CD14-positive monocyte (primary cell): ENCODE data around the gene SMTNL2. TPM values are rescaled to one million over a fixed set of nuclear protein-coding genes. Genes with fewer than 3 reads are reported as not detected.

Experiments
- DNase-seq, 3 donors: peaks; one replicate each; pipeline ENCODE4 v3.0.0-alpha.2; 2011 to 2022
- H2AFZ ChIP-seq: 2 replicates; pipeline ENCODE4 v1.6.0; 2012; ENCODE audit warnings: mild to moderate bottlenecking, low read depth, low read length, inconsistent platforms; ENCODE audit not compliant: insufficient read depth, poor library complexity, severe bottlenecking
- H3K27ac ChIP-seq, 2 donors: 1 replicate in 1 of 2; 2 replicates in 1 of 2; pipeline ENCODE4 v1.5.1; 2012 to 2013; ENCODE audit warnings: low read length in 2 of 2, control low read depth in 1 of 2, inconsistent platforms in 1 of 2, low read depth in 1 of 2, mild to moderate bottlenecking in 1 of 2
- H3K27me3 ChIP-seq, 2 donors: one replicate each; pipeline versions ENCODE4 v1.6.0 to v1.6.1; 2011 to 2013; ENCODE audit warnings: low read length in 2 of 2; ENCODE audit not compliant: control insufficient read depth in 2 of 2, insufficient read depth in 2 of 2
- H3K36me3 ChIP-seq, 2 donors: replicated peaks in 1 of 2; 1 replicate in 1 of 2; 2 replicates in 1 of 2; pipeline versions ENCODE4 v1.5.1 to v1.6.1; 2012 to 2013; ENCODE audit warnings: low read length in 2 of 2, control low read depth in 1 of 2, inconsistent platforms in 1 of 2, mild to moderate bottlenecking in 1 of 2; ENCODE audit not compliant: insufficient read depth in 2 of 2, control insufficient read depth in 1 of 2
- H3K4me1 ChIP-seq, 2 donors: 1 replicate in 1 of 2; 2 replicates in 1 of 2; pipeline versions ENCODE4 v1.5.1 to v1.6.1; 2012 to 2013; ENCODE audit warnings: low read length in 2 of 2, control low read depth in 1 of 2, inconsistent platforms in 1 of 2, mild to moderate bottlenecking in 1 of 2, moderate library complexity in 1 of 2; ENCODE audit not compliant: insufficient read depth in 2 of 2, control insufficient read depth in 1 of 2
- H3K4me2 ChIP-seq: replicated peaks from 2 replicates; pipeline ENCODE3; 2012; ENCODE audit warnings: low read length, moderate library complexity, mild to moderate bottlenecking; ENCODE audit not compliant: poor library complexity, severe bottlenecking; ENCODE audit errors: extremely low read depth
- H3K4me3 ChIP-seq, 3 experiments: fragments of 200-600 bp in 1 of 3; sonication (generic) in 1 of 3; replicated peaks in 1 of 3; 1 replicate in 2 of 3; 2 replicates in 1 of 3; pipeline ENCODE4 v1.5.1; 2011 to 2013; ENCODE audit warnings: low read length in 3 of 3, mild to moderate bottlenecking in 3 of 3, control low read depth in 2 of 3, low read depth in 2 of 3, inconsistent platforms in 1 of 3, moderate library complexity in 1 of 3
- H3K79me2 ChIP-seq: 2 replicates; pipeline ENCODE4 v1.6.0; 2012; ENCODE audit warnings: mild to moderate bottlenecking, control low read depth, inconsistent platforms, low read length, moderate library complexity; ENCODE audit not compliant: insufficient read depth
- H3K9ac ChIP-seq: 2 replicates; pipeline ENCODE4 v1.6.0; 2017; ENCODE audit warnings: low read length, mild to moderate bottlenecking; ENCODE audit not compliant: insufficient read depth, poor library complexity, severe bottlenecking
- H3K9me3 ChIP-seq, 2 donors: replicated peaks in 1 of 2; 1 replicate in 1 of 2; 2 replicates in 1 of 2; pipeline versions ENCODE4 v1.5.1 to v1.6.1; 2012 to 2013; ENCODE audit warnings: low read length in 2 of 2, control low read depth in 1 of 2; ENCODE audit not compliant: control insufficient read depth in 1 of 2, insufficient read depth in 1 of 2
- H4K20me1 ChIP-seq: 2 replicates; pipeline ENCODE4 v1.6.0; 2012; ENCODE audit warnings: mild to moderate bottlenecking, low read length, control low read depth, moderate library complexity; ENCODE audit not compliant: insufficient read depth
- H3K27ac Mint-ChIP-seq, 7 donors: one replicate each; pipeline ENCODE4 v1.8.0; 2020; ENCODE audit warnings: mild to moderate bottlenecking in 7 of 7, mixed read lengths in 7 of 7, moderate library complexity in 6 of 7, inconsistent platforms in 2 of 7
- H3K27me3 Mint-ChIP-seq, 3 donors: one replicate each; pipeline ENCODE4 v1.8.0; 2021 to 2022; ENCODE audit warnings: low read depth in 3 of 3, mild to moderate bottlenecking in 3 of 3, mixed read lengths in 3 of 3, moderate library complexity in 3 of 3, inconsistent platforms in 1 of 3
- H3K36me3 Mint-ChIP-seq, 2 donors: one replicate each; pipeline ENCODE4 v1.8.0; 2020; ENCODE audit warnings: mixed read lengths in 2 of 2, inconsistent platforms in 1 of 2, mild to moderate bottlenecking in 1 of 2
- H3K4me1 Mint-ChIP-seq: one replicate; pipeline ENCODE4 v1.8.0; 2020; ENCODE audit warnings: mild to moderate bottlenecking, mixed read lengths
- H3K4me3 Mint-ChIP-seq, 2 donors: one replicate each; pipeline ENCODE4 v1.8.0; 2020; ENCODE audit warnings: mild to moderate bottlenecking in 2 of 2, mixed read lengths in 2 of 2, moderate library complexity in 1 of 2
- H3K9me3 Mint-ChIP-seq, 7 donors: one replicate each; pipeline ENCODE4 v1.8.0; 2020 to 2022; ENCODE audit warnings: mixed read lengths in 7 of 7, mild to moderate bottlenecking in 6 of 7, moderate library complexity in 6 of 7, inconsistent platforms in 2 of 7
- WGBS: methylation state at CpG from one replicate; pipeline ENCODE4 v1.1.5; 2013; ENCODE audit warnings: missing lambda C conversion rate; ENCODE audit not compliant: insufficient coverage; 5-methylcytosine and 5-hydroxymethylcytosine counted together
- intact Hi-C, 2 donors: fragments of 100-400 bp; cut with micrococcal nuclease; formaldehyde crosslinking; loops; one replicate each; pipeline versions ENCODE4 v1.15.0 to v1.15.1; 2023
- polyA plus RNA-seq, 3 donors: library from polyadenylated mRNA; depleted of rRNA in 1 of 3; unstranded in 2 of 3; stranded (reverse) in 1 of 3; fragments of 300-500 nt in 2 of 3; fragments of >200 nt in 1 of 3; fragmentation: Illumina TruSeq in 2 of 3; gene quantifications; 1 replicate in 2 of 3; 2 replicates in 1 of 3; pipeline ENCODE4 v1.2.3, GENCODE V29; 2012 to 2021
- TF ChIP-seq, protein P1 (sequence below): fragments of 200-600 bp; IDR thresholded peaks from one replicate; pipeline ENCODE4 v1.8.0; 2022; ENCODE audit warnings: antibody characterized with exemption, mild to moderate bottlenecking

Gene SMTNL2
- polyA plus RNA-seq, 3 donors: 0.08 TPM; not detected in 2

DNA sequence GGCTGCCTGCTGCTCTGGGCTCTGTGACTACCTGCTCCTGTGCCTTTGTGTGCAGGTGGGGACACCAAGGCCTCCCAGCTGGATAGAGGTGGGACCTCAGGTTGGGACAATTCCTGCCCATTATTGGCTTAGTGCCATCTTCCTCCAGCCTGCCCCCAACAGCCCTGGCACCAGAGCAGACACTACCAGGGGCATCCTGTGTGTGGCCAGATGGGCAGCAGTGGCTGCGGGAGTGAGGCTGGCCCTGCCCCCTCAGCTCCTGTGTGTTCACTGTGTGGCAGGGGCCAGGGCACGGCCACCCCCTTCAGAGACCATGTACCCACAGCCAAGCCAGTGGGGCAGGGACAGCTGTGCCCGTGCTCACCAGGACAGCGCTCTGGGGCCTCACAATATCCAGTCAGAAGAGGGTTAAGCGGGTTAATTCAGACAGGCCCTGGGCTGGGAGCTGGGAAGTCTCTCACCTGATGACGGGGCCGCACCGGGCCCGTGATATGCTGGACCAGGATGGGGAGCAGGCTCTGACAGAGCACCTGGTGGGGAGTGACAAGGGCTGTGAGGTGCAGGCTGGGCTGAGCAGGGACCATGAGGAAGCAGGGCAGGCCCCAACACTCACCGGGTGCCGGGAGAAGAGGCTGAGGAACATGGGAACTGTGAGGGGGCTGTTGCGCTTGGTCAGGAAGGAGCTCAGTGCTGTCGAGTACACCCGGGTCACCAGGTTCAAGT, 42.2 kb upstream of the SMTNL2 start:
- Histone ChIP-seq H3K9ac (no peak overlapping the region), H3K27me3 (no peaks in the 10 kb centered on the region), H3K79me2 (no peaks in the 10 kb centered on the region), H3K36me3 (peaks cover 77 to 85% of the 10 kb centered on the region in 2 donors), H4K20me1 (no peaks in the 10 kb centered on the region), H3K4me3 (no peak overlapping the region), H3K4me1 (peaks cover under 1 to 3% of the 10 kb centered on the region in 2 donors), H3K9me3 (no peaks in the 10 kb centered on the region), H3K27ac (no peak overlapping the region), H2AFZ (no peak overlapping the region), H3K4me2 (no peak overlapping the region)
- DNase-seq: no peak
- WGBS: 97% methylated on average over 14 of the region's 14 CpGs
- H3K9me3 Mint-ChIP-seq: no peaks in the 10 kb centered on the region
- peak overlapping the region in 1 of 7 donors; percentile 60 for H3K27ac Mint-ChIP-seq
- TF ChIP-seq, protein P1, sequence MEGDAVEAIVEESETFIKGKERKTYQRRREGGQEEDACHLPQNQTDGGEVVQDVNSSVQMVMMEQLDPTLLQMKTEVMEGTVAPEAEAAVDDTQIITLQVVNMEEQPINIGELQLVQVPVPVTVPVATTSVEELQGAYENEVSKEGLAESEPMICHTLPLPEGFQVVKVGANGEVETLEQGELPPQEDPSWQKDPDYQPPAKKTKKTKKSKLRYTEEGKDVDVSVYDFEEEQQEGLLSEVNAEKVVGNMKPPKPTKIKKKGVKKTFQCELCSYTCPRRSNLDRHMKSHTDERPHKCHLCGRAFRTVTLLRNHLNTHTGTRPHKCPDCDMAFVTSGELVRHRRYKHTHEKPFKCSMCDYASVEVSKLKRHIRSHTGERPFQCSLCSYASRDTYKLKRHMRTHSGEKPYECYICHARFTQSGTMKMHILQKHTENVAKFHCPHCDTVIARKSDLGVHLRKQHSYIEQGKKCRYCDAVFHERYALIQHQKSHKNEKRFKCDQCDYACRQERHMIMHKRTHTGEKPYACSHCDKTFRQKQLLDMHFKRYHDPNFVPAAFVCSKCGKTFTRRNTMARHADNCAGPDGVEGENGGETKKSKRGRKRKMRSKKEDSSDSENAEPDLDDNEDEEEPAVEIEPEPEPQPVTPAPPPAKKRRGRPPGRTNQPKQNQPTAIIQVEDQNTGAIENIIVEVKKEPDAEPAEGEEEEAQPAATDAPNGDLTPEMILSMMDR: no peak
- H3K36me3 Mint-ChIP-seq: peaks cover 49 to 91% of the 10 kb centered on the region in 2 donors
- intact Hi-C loops: no loop called here
- H3K27me3 Mint-ChIP-seq: peaks cover 0 to 5% (median 0%) of the 10 kb centered on the region in 3 donors
- H3K4me3 Mint-ChIP-seq: no peak overlapping the region
- H3K4me1 Mint-ChIP-seq: peaks cover 5% of the 10 kb centered on the region

DNA sequence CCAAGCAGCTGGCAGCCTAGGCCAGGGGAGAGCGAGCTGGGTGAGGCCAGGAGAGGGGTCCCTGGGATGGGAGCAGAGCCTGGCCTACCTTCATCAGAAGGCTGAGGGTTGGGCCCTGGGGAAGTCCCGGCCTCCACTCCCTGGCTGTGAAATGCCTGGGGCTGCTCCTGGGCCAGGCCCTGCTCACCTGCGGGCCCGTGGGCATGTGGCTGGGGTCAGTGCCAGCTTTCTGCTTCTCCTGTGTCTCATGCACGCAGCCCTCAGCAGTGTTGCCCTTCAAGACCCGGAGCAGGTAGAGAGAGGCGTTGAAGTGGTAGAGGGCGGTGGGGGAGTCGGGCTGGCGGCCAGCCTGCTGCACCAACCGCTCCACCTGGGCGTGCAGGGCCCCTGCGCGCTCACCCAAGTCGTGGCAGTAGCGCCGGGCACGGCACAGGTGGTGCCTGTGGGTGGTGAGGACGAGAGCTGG, 41.6 kb upstream of the SMTNL2 start:
- Mint-ChIP-seq H3K9me3 (no peaks in the 10 kb centered on the region), H3K27me3 (peaks cover 0 to 6% (median 0%) of the 10 kb centered on the region in 3 donors), H3K27ac (peak overlapping the region in 1 of 7 donors; percentile 60), H3K36me3 (peaks cover 54 to 94% of the 10 kb centered on the region in 2 donors), H3K4me3 (no peak overlapping the region), H3K4me1 (peaks cover under 1% of the 10 kb centered on the region)
- Histone ChIP-seq H3K9me3 (no peaks in the 10 kb centered on the region), H3K4me2 (no peak overlapping the region), H3K27ac (no peak overlapping the region), H3K9ac (no peak overlapping the region), H3K36me3 (peaks cover 79 to 88% of the 10 kb centered on the region in 2 donors), H2AFZ (no peak overlapping the region), H3K79me2 (no peaks in the 10 kb centered on the region), H4K20me1 (no peaks in the 10 kb centered on the region), H3K27me3 (no peaks in the 10 kb centered on the region), H3K4me3 (no peak overlapping the region), H3K4me1 (no peaks in the 10 kb centered on the region)
- DNase-seq: no peak
- intact Hi-C loops: no loop called here
- TF ChIP-seq, protein P1: no peak
- WGBS: 91% methylated on average over 11 of the region's 19 CpGs
